GM12878 (cell line): ENCODE measurements around the gene MMP14. TPM values are rescaled to one million over a fixed set of nuclear protein-coding genes. Genes with fewer than 3 reads are reported as not detected.

Experiments used
- CBX5 ChIP-seq: sonication (generic); IDR thresholded peaks from 2 replicates; pipeline ENCODE4 v1.6.1; 2016; ENCODE audit warnings: low read depth, moderate library complexity, mild to moderate bottlenecking, inconsistent platforms
- FOS ChIP-seq: IDR thresholded peaks from 3 replicates; pipeline ENCODE4 v1.6.1; 2011; ENCODE audit warnings: borderline replicate concordance; ENCODE audit not compliant: insufficient read length; ENCODE audit errors: extremely low read depth
- FOXK2 ChIP-seq: fragments of 450-650 bp; IDR thresholded peaks from 2 replicates; pipeline ENCODE4 v1.6.1; 2017; ENCODE audit warnings: mild to moderate bottlenecking, moderate library complexity
- FOXM1 ChIP-seq: IDR thresholded peaks from 2 replicates; pipeline ENCODE4 v1.6.1; 2012; ENCODE audit warnings: low read depth, mild to moderate bottlenecking, inconsistent platforms, low read length, moderate library complexity
- IRF3 ChIP-seq: fragments of 450-650 bp; IDR thresholded peaks from 2 replicates; pipeline ENCODE4 v1.6.1; 2014; ENCODE audit warnings: mild to moderate bottlenecking
- JUND ChIP-seq: IDR thresholded peaks from 2 replicates; pipeline ENCODE4 v1.6.1; 2012; ENCODE audit warnings: low read depth, mild to moderate bottlenecking, low read length, improper control_type of control experiment, moderate library complexity
- KDM1A ChIP-seq: fragments of 200-600 bp; sonication (generic); IDR thresholded peaks from 2 replicates; pipeline ENCODE4 v1.6.1; 2016; ENCODE audit warnings: borderline replicate concordance
- MEF2B ChIP-seq: fragments of 450-650 bp; IDR thresholded peaks from 2 replicates; pipeline ENCODE4 v1.6.1; 2018; ENCODE audit warnings: mild to moderate bottlenecking, moderate library complexity; ENCODE audit not compliant: partially characterized antibody, poor library complexity, severe bottlenecking
- NKRF ChIP-seq: fragments of 450-650 bp; conservative IDR thresholded peaks from 2 replicates; pipeline ENCODE4 v1.6.1; 2017; ENCODE audit warnings: mild to moderate bottlenecking, moderate library complexity
- SKIL ChIP-seq: fragments of 450-650 bp; IDR thresholded peaks from 2 replicates; pipeline ENCODE4 v1.6.1; 2017; ENCODE audit warnings: mild to moderate bottlenecking, low read depth, inconsistent platforms; ENCODE audit not compliant: poor library complexity, severe bottlenecking
- SMC3 ChIP-seq: IDR thresholded peaks from 2 replicates; pipeline ENCODE4 v1.6.1; 2011; ENCODE audit warnings: low read length, improper control_type of control experiment, borderline replicate concordance
- YY1 ChIP-seq: IDR thresholded peaks from 2 replicates; pipeline ENCODE4 v1.6.1; 2011; ENCODE audit warnings: low read depth, mild to moderate bottlenecking, low read length
- ZBTB40 ChIP-seq: fragments of 450-650 bp; IDR thresholded peaks from 2 replicates; pipeline ENCODE4 v1.6.1; 2016; ENCODE audit warnings: mild to moderate bottlenecking, moderate library complexity, borderline replicate concordance
- ZNF274 ChIP-seq: IDR thresholded peaks from one replicate; pipeline ENCODE4 v1.8.0; 2011; ENCODE audit not compliant: insufficient read length, insufficient read depth
- ZNF592 ChIP-seq: fragments of 450-650 bp; IDR thresholded peaks from 2 replicates; pipeline ENCODE4 v1.6.1; 2017; ENCODE audit warnings: mild to moderate bottlenecking, moderate library complexity
- polyA plus RNA-seq, 11 experiments: library from polyadenylated mRNA; depleted of rRNA in 4 of 11; unstranded in 6 of 11; stranded (reverse) in 5 of 11; fragments of >200 nt; fragmentation: Nextera tagmentation in 4 of 11; fragmentation: Illumina TruSeq in 1 of 11; extraction: Ambion mirVana in 4 of 11; extraction: Trizol in 1 of 11; gene quantifications; 1 replicate in 1 of 11; 2 replicates in 10 of 11; pipeline versions ENCODE4 v1.2.1 to v1.2.3, GENCODE V29; 2011 to 2016; ENCODE audit warnings: inconsistent platforms in 2 of 11, missing spikeins in 2 of 11, low read depth in 1 of 11
- total RNA-seq, 4 experiments: library from RNA; depleted of rRNA in 3 of 4; stranded (reverse); fragments of >200 nt in 3 of 4; fragmentation: Illumina TruSeq in 1 of 4; extraction: Trizol in 1 of 4; gene quantifications; 2 replicates each; pipeline versions ENCODE4 v1.2.1 to v1.2.3, GENCODE V29; 2013 to 2021

Gene MMP14
- total and polyA plus RNA-seq, 10 of the 15 experiments (the other 5 are each of a cell fraction or from before 2014, with no cell fraction given): 0.31 to 1.9 (median 0.70) TPM; not detected in 2

GRCh38 chr14:22886500-22887259, 50.3 kb downstream of the MMP14 start (continued):
- TF ChIP-seq IRF3 (no peak), KDM1A (no peak), ZNF274 (no peak), SKIL (no peak), YY1 (peak; percentile 43; the same call in 1 of the 2 replicates), FOXK2 (no peak), CBX5 (no peak), ZNF592 (no peak), FOS (no peak), NKRF (peak; percentile 75), MEF2B (peak; percentile 73), SMC3 (no peak; the same call in 1 of the 2 replicates), JUND (no peak), FOXM1 (no peak), ZBTB40 (no peak)
